NCI-H1930 (cell line): Measurements from ENCODE around the gene HECW1.

ENCODE experiments used
- DNase-seq, 2 experiments: peaks; one replicate each; lab custom pipeline; 2025; lab: John Stamatoyannopoulos, UW

HECW1 gene

DNA sequence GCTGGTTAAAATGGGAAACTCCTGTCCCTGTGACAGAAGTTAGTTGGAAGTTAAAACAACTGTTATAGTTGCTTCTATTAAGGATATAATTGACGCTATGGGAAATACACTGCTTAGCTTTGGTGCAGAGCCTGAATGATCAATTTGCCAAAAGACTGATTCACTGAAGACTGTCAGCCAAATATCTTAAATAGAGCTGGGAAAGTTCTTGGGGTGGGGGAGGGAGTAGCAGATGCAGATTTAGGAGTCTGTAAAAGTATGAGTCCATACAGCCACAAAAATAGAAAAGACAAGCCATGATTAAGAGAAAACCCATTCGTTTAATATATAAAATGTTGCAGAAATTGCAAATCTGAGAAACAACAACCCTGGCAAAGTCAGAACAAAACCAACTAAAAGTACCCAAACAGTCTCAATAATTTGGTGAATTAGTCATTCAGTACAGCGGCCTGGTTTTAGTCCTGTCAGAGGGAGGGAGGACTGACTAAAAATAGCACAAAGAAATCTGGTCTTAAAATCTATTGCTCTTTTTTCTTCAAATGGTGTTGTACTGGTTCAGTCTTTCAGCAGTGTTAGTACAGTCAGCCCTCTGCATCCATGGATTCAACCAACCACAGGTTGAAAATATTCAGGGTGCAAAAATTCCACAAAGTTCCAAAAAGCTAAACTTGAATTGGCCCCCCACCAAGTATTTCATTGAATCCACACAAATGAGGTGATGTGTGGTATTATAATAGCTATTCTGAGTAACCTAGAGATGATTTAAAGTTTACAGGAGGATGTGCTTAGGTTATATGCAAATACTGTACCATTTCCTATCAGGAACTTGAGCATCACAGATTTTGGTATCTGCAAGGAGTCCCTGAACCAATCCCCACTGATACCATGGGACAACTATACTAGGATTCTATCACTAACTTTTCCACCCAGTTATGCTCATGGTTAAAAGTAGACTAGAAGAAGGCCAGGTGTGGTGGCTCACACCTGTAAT, 500.4 kb downstream of the HECW1 start:
- no peak for DNase-seq
